Neutrophil (primary cell): ENCODE data around the gene HAUS6.
A peak's percentile ranks its signal among the peaks of the same experiment; 100 is the strongest.

Source experiments
- H3K27ac ChIP-seq: fragments of 200-600 bp; sonication (generic); 2 replicates; pipeline ENCODE4 v1.5.1; 2016; ENCODE audit warnings: mild to moderate bottlenecking, moderate library complexity
- H3K27me3 ChIP-seq: fragments of 200-600 bp; sonication (generic); 2 replicates; pipeline ENCODE4 v1.6.0; 2016; ENCODE audit warnings: mild to moderate bottlenecking
- H3K36me3 ChIP-seq: fragments of 200-600 bp; sonication (generic); 2 replicates; pipeline ENCODE4 v1.5.1; 2017
- H3K4me1 ChIP-seq, 2 experiments: fragments of 200-600 bp in 1 of 2; sonication (generic) in 1 of 2; 1 replicate in 1 of 2; 2 replicates in 1 of 2; pipeline versions ENCODE4 v1.5.1 to v1.6.1; 2013 to 2016; ENCODE audit warnings: low read depth in 1 of 2, low read length in 1 of 2, mild to moderate bottlenecking in 1 of 2, moderate library complexity in 1 of 2; ENCODE audit not compliant: control insufficient read depth in 1 of 2, insufficient read depth in 1 of 2
- H3K4me3 ChIP-seq, 2 experiments: fragments of 200-600 bp in 1 of 2; sonication (generic) in 1 of 2; 1 replicate in 1 of 2; 2 replicates in 1 of 2; pipeline ENCODE4 v1.5.1; 2013 to 2016; ENCODE audit warnings: low read depth in 1 of 2, low read length in 1 of 2, mild to moderate bottlenecking in 1 of 2, moderate library complexity in 1 of 2
- H3K9me3 ChIP-seq: fragments of 200-600 bp; sonication (generic); 2 replicates; pipeline ENCODE4 v1.5.1; 2016
- CTCF ChIP-seq: fragments of 200-600 bp; sonication (generic); IDR thresholded peaks from 2 replicates; pipeline ENCODE4 v1.5.1; 2016; ENCODE audit warnings: antibody characterized with exemption

Gene HAUS6

GRCh38 chr9:19048966-19049916, 53.5 kb downstream of the HAUS6 start, which contains the start of gene RRAGA:
RRAGA (plus strand) TSS chr9:19049427; CDS start chr9:19049660, 233 bp downstream.
- Histone ChIP-seq H3K27ac (peak within 1 kb of the TSS; percentile 97), H3K36me3 (no peaks in the 10 kb centered on the region), H3K4me1 (peaks cover 26 to 34% of the 10 kb centered on the region in 2 experiments), H3K9me3 (no peaks in the 10 kb centered on the region), H3K27me3 (no peaks in the 10 kb centered on the region), H3K4me3 (peak within 1 kb of the TSS; percentile 76 to 99)
- peak; percentile 75 for TF ChIP-seq CTCF

GRCh38 chr9:19036611-19037010, 66.1 kb downstream of the HAUS6 start:
- H3K9me3 ChIP-seq: no peaks in the 10 kb centered on the region
- no peak overlapping the region for H3K4me3 ChIP-seq
- no peak overlapping the region for H3K27ac ChIP-seq
- no peaks in the 10 kb centered on the region for H3K4me1 ChIP-seq
- no peaks in the 10 kb centered on the region for H3K36me3 ChIP-seq
- no peak for TF ChIP-seq CTCF
- no peaks in the 10 kb centered on the region for H3K27me3 ChIP-seq

GRCh38 chr9:19033015-19033414, 69.7 kb downstream of the HAUS6 start, which contains the start of gene SAXO1:
SAXO1 (minus strand) TSS chr9:19033209; CDS start chr9:19032908, 301 bp downstream.
- Histone ChIP-seq H3K9me3 (no peaks in the 10 kb centered on the region), H3K4me3 (no peak within 1 kb of the TSS), H3K27me3 (peaks cover 6% of the 10 kb centered on the region), H3K36me3 (no peaks in the 10 kb centered on the region), H3K4me1 (no peaks in the 10 kb centered on the region), H3K27ac (no peak within 1 kb of the TSS)
- TF ChIP-seq CTCF: no peak

- no peak overlapping the region for H3K4me3 ChIP-seq
- no peaks in the 10 kb centered on the region for H3K36me3 ChIP-seq
- TF ChIP-seq CTCF: no peak
- no peak overlapping the region for H3K27ac ChIP-seq
- H3K27me3 ChIP-seq: peaks cover 6% of the 10 kb centered on the region
- H3K4me1 ChIP-seq: no peaks in the 10 kb centered on the region
- no peaks in the 10 kb centered on the region for H3K9me3 ChIP-seq
Observed at GRCh38 chr9:19032406-19032805, 70.3 kb downstream of the HAUS6 start.

GRCh38 chr9:19030899-19031298, 71.8 kb downstream of the HAUS6 start:
- no peak overlapping the region for H3K4me3 ChIP-seq
- H3K27me3 ChIP-seq: peaks cover 6% of the 10 kb centered on the region
- H3K36me3 ChIP-seq: no peaks in the 10 kb centered on the region
- H3K27ac ChIP-seq: no peak overlapping the region
- TF ChIP-seq CTCF: no peak
- no peaks in the 10 kb centered on the region for H3K9me3 ChIP-seq
- H3K4me1 ChIP-seq: no peaks in the 10 kb centered on the region
